ENCODE data around the gene GNG8. TPM values are rescaled to one million over a fixed set of nuclear protein-coding genes. Genes with fewer than 3 reads are reported as not detected.

GNG8 gene
- total and polyA plus RNA-seq, 2 donors (not counting 1 experiment from before 2014, with no cell fraction given), result not detected

DNA sequence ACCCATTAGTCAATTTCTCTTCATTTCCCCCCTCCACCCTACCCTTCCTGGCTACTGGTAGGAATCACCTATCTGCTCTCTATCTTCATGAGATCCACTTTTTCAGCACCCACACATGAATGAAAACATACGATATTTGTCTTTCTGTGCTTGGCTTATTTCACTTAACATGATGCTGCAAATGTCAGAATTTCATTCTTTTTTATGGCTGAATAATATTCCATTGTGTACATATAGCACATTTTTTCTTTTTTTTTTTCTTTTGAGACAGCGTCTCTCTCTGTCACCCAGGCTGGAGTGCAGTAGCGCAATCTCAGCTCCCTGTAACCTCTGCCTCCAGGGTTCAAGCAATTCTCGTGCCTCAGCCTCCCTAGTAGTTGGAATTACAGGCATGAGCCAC is 44.7 kb downstream of the GNG8 start:
- no peaks in the 10 kb centered on the region for H3K9me3 ChIP-seq (ENCODE audit: control insufficient read depth, insufficient read depth, low read depth, low read length)
- H3K79me2 ChIP-seq (ENCODE audit: control insufficient read depth, insufficient read depth, low read length), result no peaks in the 10 kb centered on the region
- H3K4me1 ChIP-seq (ENCODE audit: control insufficient read depth, extremely low read depth, insufficient read depth, low read length), result no peaks in the 10 kb centered on the region
- no peak overlapping the region for H2AFZ ChIP-seq (ENCODE audit: low read length)
- DNase-seq (ENCODE audit: low read depth in 2 of 2), result no peak
- no peak overlapping the region for H3K4me3 ChIP-seq (replicated peaks in 1 of 4; ENCODE audit: control extremely low read depth in 1 of 4, insufficient read depth in 1 of 4, low read depth in 3 of 4, low read length in 4 of 4)
- no peak overlapping the region for H3K9ac ChIP-seq (ENCODE audit: insufficient read depth, low read length)
- no peaks in the 10 kb centered on the region for H4K20me1 ChIP-seq (ENCODE audit: control insufficient read depth, extremely low read depth, insufficient read depth, low read length)
- no peak for TF ChIP-seq EZH2 (IDR thresholded peaks at IDR 0.05; ENCODE audit: low read length, missing control alignments)
- H3K36me3 ChIP-seq (ENCODE audit: control insufficient read depth, insufficient read depth, low read length), result no peaks in the 10 kb centered on the region
- H3K27me3 ChIP-seq (ENCODE audit: control insufficient read depth, insufficient read depth, low read length), result no peaks in the 10 kb centered on the region
- no peak overlapping the region for H3K27ac ChIP-seq (ENCODE audit: insufficient read depth, low read length)
- no peak overlapping the region for H3K4me2 ChIP-seq (ENCODE audit: extremely low read depth, insufficient read depth, low read length)

GRCh38 chr19:46587861-46588260 is 48.1 kb downstream of the GNG8 start:
- Histone ChIP-seq H3K27me3 (ENCODE audit: control insufficient read depth, insufficient read depth, low read length) (no peaks in the 10 kb centered on the region), H3K9me3 (ENCODE audit: control insufficient read depth, insufficient read depth, low read depth, low read length) (no peaks in the 10 kb centered on the region)
- TF ChIP-seq CTCF (conservative IDR thresholded peaks at IDR 0.05 in 1 of 2, IDR thresholded peaks at IDR 0.05 in 1 of 2; ENCODE audit: low read depth in 1 of 2, low read length in 2 of 2), result no peak
- TF ChIP-seq EZH2 (IDR thresholded peaks at IDR 0.05; ENCODE audit: low read length, missing control alignments), result no peak

GRCh38 chr19:46586294-46586693 is 49.7 kb downstream of the GNG8 start:
- TF ChIP-seq EZH2 (IDR thresholded peaks at IDR 0.05; ENCODE audit: low read length, missing control alignments), result no peak
- no peak for TF ChIP-seq CTCF (conservative IDR thresholded peaks at IDR 0.05 in 1 of 2, IDR thresholded peaks at IDR 0.05 in 1 of 2; ENCODE audit: low read depth in 1 of 2, low read length in 2 of 2)
- no peaks in the 10 kb centered on the region for H3K36me3 ChIP-seq (ENCODE audit: control insufficient read depth, insufficient read depth, low read length)
- H3K27ac ChIP-seq (ENCODE audit: insufficient read depth, low read length), result no peak overlapping the region
- H3K4me3 ChIP-seq (replicated peaks in 1 of 4; ENCODE audit: control extremely low read depth in 1 of 4, insufficient read depth in 1 of 4, low read depth in 3 of 4, low read length in 4 of 4), result no peak overlapping the region
- no peaks in the 10 kb centered on the region for H3K79me2 ChIP-seq (ENCODE audit: control insufficient read depth, insufficient read depth, low read length)
- no peaks in the 10 kb centered on the region for H3K27me3 ChIP-seq (ENCODE audit: control insufficient read depth, insufficient read depth, low read length)
- no peak overlapping the region for H3K9ac ChIP-seq (ENCODE audit: insufficient read depth, low read length)
- H4K20me1 ChIP-seq (ENCODE audit: control insufficient read depth, extremely low read depth, insufficient read depth, low read length), result no peaks in the 10 kb centered on the region
- no peak overlapping the region for H2AFZ ChIP-seq (ENCODE audit: low read length)
- DNase-seq (ENCODE audit: low read depth in 2 of 2), result no peak
- no peaks in the 10 kb centered on the region for H3K4me1 ChIP-seq (ENCODE audit: control insufficient read depth, extremely low read depth, insufficient read depth, low read length)
- no peaks in the 10 kb centered on the region for H3K9me3 ChIP-seq (ENCODE audit: control insufficient read depth, insufficient read depth, low read depth, low read length)
- no peak overlapping the region for H3K4me2 ChIP-seq (ENCODE audit: extremely low read depth, insufficient read depth, low read length)

More at GRCh38 chr19:46587861-46588260, 48.1 kb downstream of the GNG8 start:
- no peak overlapping the region for H3K27ac ChIP-seq (ENCODE audit: insufficient read depth, low read length)
- H3K4me3 ChIP-seq (replicated peaks in 1 of 4; ENCODE audit: control extremely low read depth in 1 of 4, insufficient read depth in 1 of 4, low read depth in 3 of 4, low read length in 4 of 4), result no peak overlapping the region
- H3K79me2 ChIP-seq (ENCODE audit: control insufficient read depth, insufficient read depth, low read length), result no peaks in the 10 kb centered on the region
- H3K36me3 ChIP-seq (ENCODE audit: control insufficient read depth, insufficient read depth, low read length), result no peaks in the 10 kb centered on the region
- H3K4me2 ChIP-seq (ENCODE audit: extremely low read depth, insufficient read depth, low read length), result no peak overlapping the region
- H2AFZ ChIP-seq (ENCODE audit: low read length), result no peak overlapping the region
- no peaks in the 10 kb centered on the region for H4K20me1 ChIP-seq (ENCODE audit: control insufficient read depth, extremely low read depth, insufficient read depth, low read length)
- DNase-seq (ENCODE audit: low read depth in 2 of 2), result no peak
- no peaks in the 10 kb centered on the region for H3K4me1 ChIP-seq (ENCODE audit: control insufficient read depth, extremely low read depth, insufficient read depth, low read length)
- H3K9ac ChIP-seq (ENCODE audit: insufficient read depth, low read length), result no peak overlapping the region

Measured in fibroblast of lung (primary cell).